NB4 (cell line): ENCODE results near the gene PEPD.

ENCODE experiments used
- DNase-seq: peaks from one replicate; pipeline ENCODE4 v3.0.0; 2010; ENCODE audit warnings: low read depth
- H3K4me3 ChIP-seq: one replicate; pipeline ENCODE4 v1.5.1; 2011; ENCODE audit warnings: mild to moderate bottlenecking, low read depth, low read length, moderate library complexity
- MAX ChIP-seq: IDR thresholded peaks from 2 replicates; pipeline ENCODE4 v1.6.1; 2011; ENCODE audit warnings: low read depth, low read length
- MYC ChIP-seq: IDR thresholded peaks from 2 replicates; pipeline ENCODE4 v1.6.1; 2011; ENCODE audit warnings: low read depth, low read length
- POLR2A ChIP-seq: IDR thresholded peaks from 2 replicates; pipeline ENCODE4 v1.6.1; 2011; ENCODE audit warnings: mild to moderate bottlenecking; ENCODE audit not compliant: insufficient read length; ENCODE audit errors: extremely low read depth
- TF ChIP-seq, protein P1 (sequence below): IDR thresholded peaks from one replicate; pipeline ENCODE4 v1.5.1; 2012; ENCODE audit warnings: low read depth, low read length

Gene PEPD

DNA sequence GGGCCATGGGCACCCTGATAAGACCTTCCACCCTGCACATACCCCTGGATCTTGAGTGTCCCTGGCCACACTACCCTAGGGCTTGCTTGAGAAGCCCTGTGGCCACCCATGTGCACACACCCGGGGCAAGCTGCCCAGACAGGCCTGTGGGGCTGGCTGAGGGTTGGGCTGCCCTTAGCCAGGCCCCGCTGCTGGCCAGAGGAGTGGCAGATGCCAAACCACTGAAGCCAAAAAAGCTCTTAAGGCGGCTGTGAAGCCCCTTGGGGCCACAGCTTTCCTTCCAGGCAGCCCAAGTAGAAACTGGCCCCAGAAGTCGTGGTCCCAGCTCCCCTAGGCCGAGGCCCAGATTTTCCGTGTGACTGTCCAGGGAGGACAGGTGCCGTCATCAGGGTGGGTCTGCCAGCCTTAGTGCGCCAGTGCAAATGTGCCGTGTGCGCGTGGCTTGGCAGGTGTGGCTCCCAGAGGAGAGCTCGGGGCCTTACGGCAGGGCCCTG, 133.3 kb downstream of the PEPD start:
- no peak for TF ChIP-seq POLR2A
- no peak for TF ChIP-seq MAX
- TF ChIP-seq MYC, result no peak
- TF ChIP-seq, protein P1, sequence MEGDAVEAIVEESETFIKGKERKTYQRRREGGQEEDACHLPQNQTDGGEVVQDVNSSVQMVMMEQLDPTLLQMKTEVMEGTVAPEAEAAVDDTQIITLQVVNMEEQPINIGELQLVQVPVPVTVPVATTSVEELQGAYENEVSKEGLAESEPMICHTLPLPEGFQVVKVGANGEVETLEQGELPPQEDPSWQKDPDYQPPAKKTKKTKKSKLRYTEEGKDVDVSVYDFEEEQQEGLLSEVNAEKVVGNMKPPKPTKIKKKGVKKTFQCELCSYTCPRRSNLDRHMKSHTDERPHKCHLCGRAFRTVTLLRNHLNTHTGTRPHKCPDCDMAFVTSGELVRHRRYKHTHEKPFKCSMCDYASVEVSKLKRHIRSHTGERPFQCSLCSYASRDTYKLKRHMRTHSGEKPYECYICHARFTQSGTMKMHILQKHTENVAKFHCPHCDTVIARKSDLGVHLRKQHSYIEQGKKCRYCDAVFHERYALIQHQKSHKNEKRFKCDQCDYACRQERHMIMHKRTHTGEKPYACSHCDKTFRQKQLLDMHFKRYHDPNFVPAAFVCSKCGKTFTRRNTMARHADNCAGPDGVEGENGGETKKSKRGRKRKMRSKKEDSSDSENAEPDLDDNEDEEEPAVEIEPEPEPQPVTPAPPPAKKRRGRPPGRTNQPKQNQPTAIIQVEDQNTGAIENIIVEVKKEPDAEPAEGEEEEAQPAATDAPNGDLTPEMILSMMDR, result no peak
- no peak for DNase-seq
- H3K4me3 ChIP-seq, result no peak overlapping the region

DNA sequence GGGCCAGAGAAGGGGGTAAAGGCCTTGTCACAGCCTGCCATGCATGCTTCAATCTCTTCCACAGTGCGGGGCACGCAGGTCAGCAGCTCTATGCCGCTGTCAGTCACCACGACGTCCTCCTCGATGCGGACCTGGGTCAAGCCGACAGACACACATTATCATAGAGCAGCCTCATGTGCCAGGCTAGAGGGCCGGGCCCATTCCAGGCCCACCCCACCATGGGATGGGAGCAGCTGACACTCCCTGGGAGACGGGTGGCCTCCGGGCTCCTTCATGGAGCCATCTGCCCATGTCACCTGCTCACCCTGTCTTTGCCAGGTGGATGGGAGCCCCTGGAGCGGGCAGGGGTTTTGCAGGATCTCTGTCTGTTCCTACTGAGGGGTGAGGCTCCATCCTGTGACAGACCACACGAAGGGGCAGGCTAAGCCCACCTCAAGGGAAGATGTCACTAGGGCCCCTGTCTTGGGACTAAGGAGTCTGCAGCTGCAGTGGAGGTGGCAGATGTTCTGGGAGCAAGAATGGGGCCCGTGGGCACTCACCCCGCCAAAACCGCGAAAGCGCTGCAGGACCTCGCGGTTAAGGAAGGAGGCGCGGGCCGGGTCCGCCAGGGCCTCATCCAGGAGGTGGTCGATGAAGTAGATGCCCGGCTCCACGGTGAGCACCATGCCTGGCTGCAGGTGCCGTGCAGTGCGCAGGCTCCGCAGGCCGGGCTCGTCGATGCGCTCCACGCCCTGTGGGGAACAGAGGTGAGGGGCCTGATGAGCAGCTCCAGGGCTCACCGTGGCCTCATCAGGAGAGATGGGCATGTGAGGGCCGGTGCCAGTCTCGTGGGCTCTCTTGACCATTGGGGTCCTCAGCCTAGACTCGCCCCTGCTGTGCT, 134.0 kb downstream of the PEPD start:
- DNase-seq, result no peak
- TF ChIP-seq MAX (no peak), MYC (no peak), POLR2A (no peak)
- TF ChIP-seq, protein P1, result no peak
- no peak overlapping the region for H3K4me3 ChIP-seq

DNA sequence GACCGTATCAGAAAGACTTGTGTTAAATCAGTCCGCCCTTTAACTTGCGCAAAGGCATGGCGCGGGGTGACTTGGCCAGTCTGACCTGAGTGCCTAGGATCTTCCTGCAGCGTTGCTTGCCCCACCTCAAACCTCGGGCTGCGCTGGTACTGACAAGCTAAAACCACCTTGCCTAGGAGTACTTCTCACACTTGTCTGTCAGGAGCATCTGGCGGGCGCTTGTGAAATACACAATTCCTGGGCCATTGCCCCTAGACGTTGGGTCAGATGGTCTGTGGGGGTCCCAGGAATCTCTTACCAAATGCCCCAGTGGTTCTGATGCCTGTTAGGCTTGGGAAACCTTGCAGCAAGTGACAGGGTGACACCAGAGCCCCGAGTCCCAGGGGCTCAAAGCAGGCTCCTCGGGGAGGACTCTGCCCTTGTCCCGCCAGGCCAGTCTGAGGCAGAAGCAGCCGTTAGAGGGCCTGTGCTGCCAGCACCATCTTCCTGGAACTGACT, 135.2 kb downstream of the PEPD start:
- TF ChIP-seq POLR2A, result no peak
- TF ChIP-seq, protein P1, result no peak
- TF ChIP-seq MAX, result no peak
- no peak for TF ChIP-seq MYC
- H3K4me3 ChIP-seq, result no peak overlapping the region
- DNase-seq, result no peak

GRCh38 chr19:33385956-33386355, 135.6 kb downstream of the PEPD start:
- no peak overlapping the region for H3K4me3 ChIP-seq
- DNase-seq, result no peak
- TF ChIP-seq MAX, result no peak
- TF ChIP-seq MYC, result no peak
- TF ChIP-seq, protein P1, result no peak
- TF ChIP-seq POLR2A, result no peak

GRCh38 chr19:33384983-33385382, 136.6 kb downstream of the PEPD start:
- no peak for DNase-seq
- TF ChIP-seq MAX, result no peak
- TF ChIP-seq POLR2A, result no peak
- TF ChIP-seq, protein P1, result no peak
- TF ChIP-seq MYC, result no peak
- H3K4me3 ChIP-seq, result no peak overlapping the region
